HL-60 (cell line): ENCODE results near the gene ARHGEF16.

ENCODE experiments used
- GABPA ChIP-seq: IDR thresholded peaks from 2 replicates; pipeline ENCODE4 v1.6.1; 2012; ENCODE audit warnings: low read depth
- POLR2AphosphoS5 ChIP-seq: IDR thresholded peaks from 2 replicates; pipeline ENCODE4 v1.6.1; 2012; ENCODE audit warnings: low read depth
- SPI1 ChIP-seq: IDR thresholded peaks from 2 replicates; pipeline ENCODE4 v1.6.1; 2012; ENCODE audit warnings: low read depth, mild to moderate bottlenecking, borderline replicate concordance
- TF ChIP-seq, protein P1 (sequence below): IDR thresholded peaks from one replicate; pipeline ENCODE4 v1.5.1; 2011; ENCODE audit warnings: low read length, control low read depth, inconsistent platforms; ENCODE audit not compliant: insufficient read depth
- TF ChIP-seq, protein P2 (sequence below): IDR thresholded peaks from 2 replicates; pipeline ENCODE4 v1.6.1; 2012; ENCODE audit warnings: low read depth; ENCODE audit not compliant: insufficient replicate concordance

DNA sequence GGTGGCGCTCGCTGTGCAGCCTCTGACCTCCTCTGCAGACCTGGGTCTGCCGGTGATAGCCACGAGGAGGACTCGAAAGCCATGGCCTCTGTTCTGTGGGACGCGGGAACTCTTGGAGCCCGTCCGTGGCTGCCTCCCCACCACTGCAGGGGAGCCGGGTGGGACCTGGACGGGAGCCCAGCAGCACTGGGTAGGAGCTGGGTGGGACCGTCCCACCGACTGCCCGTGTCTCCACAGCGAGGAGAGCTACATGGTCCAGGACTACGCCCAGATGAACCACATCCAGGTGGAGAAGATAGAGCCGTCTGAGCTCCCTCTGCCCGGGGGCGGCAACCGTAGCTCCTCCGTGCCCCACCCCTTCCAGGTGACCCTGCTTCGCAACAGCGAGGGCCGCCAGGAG, 23.7 kb downstream of the ARHGEF16 start:
- TF ChIP-seq, protein P1, sequence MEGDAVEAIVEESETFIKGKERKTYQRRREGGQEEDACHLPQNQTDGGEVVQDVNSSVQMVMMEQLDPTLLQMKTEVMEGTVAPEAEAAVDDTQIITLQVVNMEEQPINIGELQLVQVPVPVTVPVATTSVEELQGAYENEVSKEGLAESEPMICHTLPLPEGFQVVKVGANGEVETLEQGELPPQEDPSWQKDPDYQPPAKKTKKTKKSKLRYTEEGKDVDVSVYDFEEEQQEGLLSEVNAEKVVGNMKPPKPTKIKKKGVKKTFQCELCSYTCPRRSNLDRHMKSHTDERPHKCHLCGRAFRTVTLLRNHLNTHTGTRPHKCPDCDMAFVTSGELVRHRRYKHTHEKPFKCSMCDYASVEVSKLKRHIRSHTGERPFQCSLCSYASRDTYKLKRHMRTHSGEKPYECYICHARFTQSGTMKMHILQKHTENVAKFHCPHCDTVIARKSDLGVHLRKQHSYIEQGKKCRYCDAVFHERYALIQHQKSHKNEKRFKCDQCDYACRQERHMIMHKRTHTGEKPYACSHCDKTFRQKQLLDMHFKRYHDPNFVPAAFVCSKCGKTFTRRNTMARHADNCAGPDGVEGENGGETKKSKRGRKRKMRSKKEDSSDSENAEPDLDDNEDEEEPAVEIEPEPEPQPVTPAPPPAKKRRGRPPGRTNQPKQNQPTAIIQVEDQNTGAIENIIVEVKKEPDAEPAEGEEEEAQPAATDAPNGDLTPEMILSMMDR = no peak
- TF ChIP-seq, protein P2, sequence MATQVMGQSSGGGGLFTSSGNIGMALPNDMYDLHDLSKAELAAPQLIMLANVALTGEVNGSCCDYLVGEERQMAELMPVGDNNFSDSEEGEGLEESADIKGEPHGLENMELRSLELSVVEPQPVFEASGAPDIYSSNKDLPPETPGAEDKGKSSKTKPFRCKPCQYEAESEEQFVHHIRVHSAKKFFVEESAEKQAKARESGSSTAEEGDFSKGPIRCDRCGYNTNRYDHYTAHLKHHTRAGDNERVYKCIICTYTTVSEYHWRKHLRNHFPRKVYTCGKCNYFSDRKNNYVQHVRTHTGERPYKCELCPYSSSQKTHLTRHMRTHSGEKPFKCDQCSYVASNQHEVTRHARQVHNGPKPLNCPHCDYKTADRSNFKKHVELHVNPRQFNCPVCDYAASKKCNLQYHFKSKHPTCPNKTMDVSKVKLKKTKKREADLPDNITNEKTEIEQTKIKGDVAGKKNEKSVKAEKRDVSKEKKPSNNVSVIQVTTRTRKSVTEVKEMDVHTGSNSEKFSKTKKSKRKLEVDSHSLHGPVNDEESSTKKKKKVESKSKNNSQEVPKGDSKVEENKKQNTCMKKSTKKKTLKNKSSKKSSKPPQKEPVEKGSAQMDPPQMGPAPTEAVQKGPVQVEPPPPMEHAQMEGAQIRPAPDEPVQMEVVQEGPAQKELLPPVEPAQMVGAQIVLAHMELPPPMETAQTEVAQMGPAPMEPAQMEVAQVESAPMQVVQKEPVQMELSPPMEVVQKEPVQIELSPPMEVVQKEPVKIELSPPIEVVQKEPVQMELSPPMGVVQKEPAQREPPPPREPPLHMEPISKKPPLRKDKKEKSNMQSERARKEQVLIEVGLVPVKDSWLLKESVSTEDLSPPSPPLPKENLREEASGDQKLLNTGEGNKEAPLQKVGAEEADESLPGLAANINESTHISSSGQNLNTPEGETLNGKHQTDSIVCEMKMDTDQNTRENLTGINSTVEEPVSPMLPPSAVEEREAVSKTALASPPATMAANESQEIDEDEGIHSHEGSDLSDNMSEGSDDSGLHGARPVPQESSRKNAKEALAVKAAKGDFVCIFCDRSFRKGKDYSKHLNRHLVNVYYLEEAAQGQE = no peak
- TF ChIP-seq POLR2AphosphoS5 (no peak), GABPA (no peak), SPI1 (no peak)
